HCT116 (cell line): ENCODE data around the gene ARHGAP27. TPM values are rescaled to one million over a fixed set of nuclear protein-coding genes. Genes with fewer than 3 reads are reported as not detected.

Experiments
- ATAC-seq: fragments of 200-7000 bp; cut with Tn5 transposase; 2 replicates; pipeline ENCODE4 v1.9.1; 2020; ENCODE audit warnings: mild to moderate bottlenecking, moderate library complexity
- BruUV-seq: library from RNA; stranded (reverse); fragments of 400-500 nt; replicated peaks from 2 replicates; lab custom pipeline; 2021; lab: Mats Ljungman, UMichigan
- CTCF ChIA-PET: fragments of 300-600 bp; sonication (Branson Sonifier 250); formaldehyde crosslinking; loops from one replicate; lab custom pipeline; 2021; ENCODE audit warnings: antibody characterized with exemption; lab: Charles Lee
- POLR2A ChIA-PET: fragments of 300-600, 350-600 bp; sonication (Branson Sonifier 250); formaldehyde crosslinking; loops from one replicate; lab custom pipeline; 2021; ENCODE audit warnings: antibody characterized with exemption; lab: Charles Lee
- RAD21 ChIA-PET, 2 experiments: fragments of 300-600 bp; sonication (Branson Sonifier 250); formaldehyde crosslinking; loops; one replicate each; lab custom pipeline; 2023; ENCODE audit warnings: low total read pairs in 2 of 2; ENCODE audit not compliant: uncharacterized antibody in 2 of 2, unreplicated experiment in 2 of 2, low non-redundant PET in 1 of 2; lab: Charles Lee
- DNase-seq: peaks from one replicate; pipeline ENCODE4 v3.0.0-alpha.2; 2010; ENCODE audit warnings: low read depth, low spot score
- H2AFZ ChIP-seq: fragments of 200-600 bp; shearing (Covaris generic), sonication (generic); 2 replicates; pipeline ENCODE4 v1.6.1; 2017; ENCODE audit warnings: low read depth, mixed run types, mixed read lengths, antibody characterized with exemption, low read length; ENCODE audit not compliant: poor library complexity, severe bottlenecking
- H3K27ac ChIP-seq: 2 replicates; pipeline ENCODE4 v1.5.1; 2012; ENCODE audit warnings: low read depth, low read length
- H3K27me3 ChIP-seq: fragments of 200-600 bp; sonication (generic); 2 replicates; pipeline ENCODE4 v1.6.1; 2016; ENCODE audit warnings: mixed run types, low read length, mixed read lengths; ENCODE audit not compliant: insufficient read depth
- H3K36me3 ChIP-seq, 2 experiments: fragments of 200-500 bp in 1 of 2; fragments of 200-600 bp in 1 of 2; sonication (Bioruptor generic) in 1 of 2; sonication (generic) in 1 of 2; 2 replicates each; pipeline versions ENCODE4 v1.5.1 to v1.6.1; 2014 to 2016; ENCODE audit warnings: low read length in 2 of 2, inconsistent platforms in 1 of 2, mixed read lengths in 1 of 2, mixed run types in 1 of 2; ENCODE audit not compliant: insufficient read depth in 2 of 2, control insufficient read depth in 1 of 2
- H3K4me1 ChIP-seq, 2 experiments: fragments of 200-600 bp in 1 of 2; sonication (generic) in 1 of 2; 2 replicates each; pipeline versions ENCODE4 v1.5.1 to v1.6.1; 2012 to 2017; ENCODE audit warnings: low read length in 2 of 2, inconsistent platforms in 1 of 2, mild to moderate bottlenecking in 1 of 2, mixed read lengths in 1 of 2, mixed run types in 1 of 2, moderate library complexity in 1 of 2; ENCODE audit not compliant: insufficient read depth in 2 of 2, control insufficient read depth in 1 of 2
- H3K4me2 ChIP-seq: fragments of 200-600 bp; sonication (generic); 2 replicates; pipeline ENCODE4 v1.6.1; 2017; ENCODE audit warnings: mixed run types, low read length, mixed read lengths
- H3K4me3 ChIP-seq, 2 experiments: fragments of 200-600 bp in 1 of 2; sonication (generic) in 1 of 2; replicated peaks in 1 of 2; 2 replicates each; pipeline ENCODE4 v1.5.1; 2011 to 2016; ENCODE audit warnings: low read length in 2 of 2, control low read depth in 1 of 2, low read depth in 1 of 2, mild to moderate bottlenecking in 1 of 2, mixed read lengths in 1 of 2, mixed run types in 1 of 2
- H3K79me2 ChIP-seq: fragments of 200-600 bp; sonication (generic); 2 replicates; pipeline ENCODE4 v1.6.1; 2017; ENCODE audit warnings: mild to moderate bottlenecking, mixed run types, low read length, moderate library complexity, mixed read lengths; ENCODE audit not compliant: insufficient read depth
- H3K9ac ChIP-seq: fragments of 200-600 bp; sonication (generic); 2 replicates; pipeline ENCODE4 v1.6.1; 2016; ENCODE audit warnings: low read length, mixed read lengths
- H3K9me2 ChIP-seq: fragments of 200-600 bp; sonication (generic), shearing (Covaris generic); 2 replicates; pipeline ENCODE4 v1.6.1; 2017; ENCODE audit warnings: mixed run types, mild to moderate bottlenecking, moderate library complexity; ENCODE audit not compliant: insufficient read depth
- H3K9me3 ChIP-seq, 2 experiments: fragments of 200-500 bp in 1 of 2; fragments of 200-600 bp in 1 of 2; sonication (Bioruptor generic) in 1 of 2; sonication (generic) in 1 of 2; 2 replicates each; pipeline ENCODE4 v1.6.1; 2014 to 2017; ENCODE audit warnings: low read length in 2 of 2, mixed read lengths in 2 of 2, inconsistent platforms in 1 of 2, low read depth in 1 of 2, mild to moderate bottlenecking in 1 of 2, mixed run types in 1 of 2, moderate library complexity in 1 of 2; ENCODE audit not compliant: control insufficient read depth in 1 of 2, insufficient read depth in 1 of 2
- H4K20me1 ChIP-seq: fragments of 200-600 bp; sonication (generic), shearing (Covaris generic); 2 replicates; pipeline ENCODE4 v1.6.1; 2017; ENCODE audit warnings: mixed run types, mild to moderate bottlenecking, moderate library complexity; ENCODE audit not compliant: insufficient read depth
- ATF3 ChIP-seq: IDR thresholded peaks from 2 replicates; pipeline ENCODE4 v1.6.1; 2012
- CBX3 ChIP-seq: IDR thresholded peaks from 2 replicates; pipeline ENCODE4 v1.6.1; 2012; ENCODE audit warnings: low read depth
- POLR2AphosphoS5 ChIP-seq: IDR thresholded peaks from 2 replicates; pipeline ENCODE4 v1.6.1; 2011; ENCODE audit warnings: mild to moderate bottlenecking, low read depth, low read length, moderate library complexity
- SP1 ChIP-seq: IDR thresholded peaks from 2 replicates; pipeline ENCODE4 v1.6.1; 2012; ENCODE audit warnings: low read depth
- SRF ChIP-seq: IDR thresholded peaks from 2 replicates; pipeline ENCODE4 v1.6.1; 2012; ENCODE audit warnings: low read depth
- TCF7L2 ChIP-seq: IDR thresholded peaks from 2 replicates; pipeline ENCODE4 v1.7.0; 2011; ENCODE audit warnings: borderline replicate concordance, inconsistent platforms; ENCODE audit not compliant: insufficient read depth, insufficient read length; ENCODE audit errors: extremely low read depth
- YY1 ChIP-seq: IDR thresholded peaks from 2 replicates; pipeline ENCODE4 v1.6.1; 2011; ENCODE audit warnings: low read length, low read depth, moderate library complexity, mild to moderate bottlenecking; ENCODE audit not compliant: insufficient replicate concordance; ENCODE audit errors: extremely low read depth
- ZBTB33 ChIP-seq: IDR thresholded peaks from 2 replicates; pipeline ENCODE4 v1.6.1; 2011; ENCODE audit warnings: mild to moderate bottlenecking, low read length, moderate library complexity; ENCODE audit not compliant: insufficient replicate concordance; ENCODE audit errors: extremely low read depth
- ZFX ChIP-seq: fragments of 450-650 bp; IDR thresholded peaks from 2 replicates; pipeline ENCODE4 v1.6.1; 2017
- ZNF274 ChIP-seq: fragments of 200-500 bp; sonication (Bioruptor generic); IDR thresholded peaks from 2 replicates; pipeline ENCODE4 v1.6.1; 2014; ENCODE audit warnings: mild to moderate bottlenecking, low read depth, low read length, inconsistent platforms
- intact Hi-C: fragments of 100-400 bp; cut with micrococcal nuclease; formaldehyde crosslinking; loops from 2 replicates; pipeline ENCODE4 v1.10.0; 2022
- total RNA-seq: library from RNA; stranded (reverse); gene quantifications from one replicate; pipeline ENCODE4 v1.2.1, GENCODE V29; 2021; ENCODE audit not compliant: unreplicated experiment
- TF ChIP-seq, protein P1 (sequence below): IDR thresholded peaks from 2 replicates; pipeline ENCODE4 v1.6.1; 2012
- TF ChIP-seq, protein P2 (sequence below), 3 experiments: fragments of 200-600 bp in 1 of 3; sonication (generic) in 1 of 3; IDR thresholded peaks in 2 of 3; conservative IDR thresholded peaks in 1 of 3; 2 replicates each; pipeline ENCODE4 v1.5.1; 2012 to 2017; ENCODE audit warnings: low read depth in 2 of 3, low read length in 2 of 3, antibody characterized with exemption in 1 of 3, borderline replicate concordance in 1 of 3, control low read depth in 1 of 3, mild to moderate bottlenecking in 1 of 3, mixed read lengths in 1 of 3, mixed run types in 1 of 3, moderate library complexity in 1 of 3; ENCODE audit not compliant: insufficient read depth in 1 of 3

Gene ARHGAP27
- total RNA-seq, 1 experiment from 2014 or later, result 46.7 TPM

GRCh38 chr17:45355087-45355486 is 77.6 kb downstream of the ARHGAP27 start (continued):
- TF ChIP-seq ATF3, result no peak
- no peak for TF ChIP-seq TCF7L2
- TF ChIP-seq POLR2AphosphoS5, result no peak
- TF ChIP-seq ZNF274, result no peak
- TF ChIP-seq SRF, result no peak
- TF ChIP-seq CBX3, result no peak

DNA sequence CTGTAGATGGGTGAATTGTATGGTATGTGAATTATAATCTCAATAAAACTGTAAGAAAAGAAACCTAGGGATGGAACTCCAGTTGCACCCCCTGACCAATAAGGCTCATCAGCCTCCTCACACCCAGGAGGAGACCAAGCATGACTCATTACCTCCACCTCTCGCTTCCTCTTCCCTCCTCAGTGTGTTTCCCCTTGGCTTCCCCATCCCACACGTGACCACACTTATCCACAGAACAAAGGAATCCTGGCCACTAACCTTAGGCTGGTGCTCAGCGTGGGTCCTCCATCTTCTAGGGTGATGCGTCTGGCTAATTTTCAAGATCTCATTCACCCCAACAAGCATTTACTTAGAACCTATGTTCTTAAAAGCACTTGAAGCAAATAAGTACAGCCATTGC is 79.6 kb downstream of the ARHGAP27 start:
- Histone ChIP-seq H3K27ac (no peak overlapping the region), H3K4me1 (peaks cover 0 to 14% of the 10 kb centered on the region in 2 experiments; a peak in 2 of 4 replicates), H3K9me3 (no peaks in the 10 kb centered on the region), H3K4me3 (no peak overlapping the region), H4K20me1 (no peaks in the 10 kb centered on the region), H3K4me2 (no peak overlapping the region), H3K27me3 (no peaks in the 10 kb centered on the region), H2AFZ (no peak overlapping the region), H3K36me3 (no peaks in the 10 kb centered on the region), H3K9me2 (no peaks in the 10 kb centered on the region), H3K79me2 (no peaks in the 10 kb centered on the region), H3K9ac (no peak overlapping the region)
- intact Hi-C loops, result no loop called here
- no TSS peak for BruUV-seq
- no peak for DNase-seq
- TF ChIP-seq, protein P1, sequence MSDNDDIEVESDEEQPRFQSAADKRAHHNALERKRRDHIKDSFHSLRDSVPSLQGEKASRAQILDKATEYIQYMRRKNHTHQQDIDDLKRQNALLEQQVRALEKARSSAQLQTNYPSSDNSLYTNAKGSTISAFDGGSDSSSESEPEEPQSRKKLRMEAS, result peak; percentile 6; the same call in 1 of the 2 replicates
- TF ChIP-seq ZBTB33, result no peak
- TF ChIP-seq ZFX, result no peak
- TF ChIP-seq, protein P2, sequence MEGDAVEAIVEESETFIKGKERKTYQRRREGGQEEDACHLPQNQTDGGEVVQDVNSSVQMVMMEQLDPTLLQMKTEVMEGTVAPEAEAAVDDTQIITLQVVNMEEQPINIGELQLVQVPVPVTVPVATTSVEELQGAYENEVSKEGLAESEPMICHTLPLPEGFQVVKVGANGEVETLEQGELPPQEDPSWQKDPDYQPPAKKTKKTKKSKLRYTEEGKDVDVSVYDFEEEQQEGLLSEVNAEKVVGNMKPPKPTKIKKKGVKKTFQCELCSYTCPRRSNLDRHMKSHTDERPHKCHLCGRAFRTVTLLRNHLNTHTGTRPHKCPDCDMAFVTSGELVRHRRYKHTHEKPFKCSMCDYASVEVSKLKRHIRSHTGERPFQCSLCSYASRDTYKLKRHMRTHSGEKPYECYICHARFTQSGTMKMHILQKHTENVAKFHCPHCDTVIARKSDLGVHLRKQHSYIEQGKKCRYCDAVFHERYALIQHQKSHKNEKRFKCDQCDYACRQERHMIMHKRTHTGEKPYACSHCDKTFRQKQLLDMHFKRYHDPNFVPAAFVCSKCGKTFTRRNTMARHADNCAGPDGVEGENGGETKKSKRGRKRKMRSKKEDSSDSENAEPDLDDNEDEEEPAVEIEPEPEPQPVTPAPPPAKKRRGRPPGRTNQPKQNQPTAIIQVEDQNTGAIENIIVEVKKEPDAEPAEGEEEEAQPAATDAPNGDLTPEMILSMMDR (IDR thresholded peaks at IDR 0.05 in 2 of 3, conservative IDR thresholded peaks at IDR 0.05 in 1 of 3; ENCODE audit: borderline replicate concordance in 1 of 3, insufficient read depth in 1 of 3, low read depth in 2 of 3, low read length in 2 of 3), result no peak
- no peak for TF ChIP-seq SP1
- TF ChIP-seq YY1, result no peak
- CTCF ChIA-PET, result no interaction called here
- ATAC-seq, result no peak
- POLR2A ChIA-PET, result no interaction called here
- RAD21 ChIA-PET, result no interaction called here
